NT2/D1 (cell line): Measurements from ENCODE around the gene APRT.

ENCODE experiments used
- SUZ12 ChIP-seq: IDR thresholded peaks from 2 replicates; pipeline ENCODE4 v1.6.1; 2011; ENCODE audit not compliant: insufficient read length, insufficient read depth; ENCODE audit errors: extremely low read depth
- YY1 ChIP-seq: IDR thresholded peaks from 2 replicates; pipeline ENCODE4 v1.6.1; 2011; ENCODE audit not compliant: insufficient read length, insufficient read depth
- ZNF274 ChIP-seq: IDR thresholded peaks from 2 replicates; pipeline ENCODE4 v1.6.1; 2011; ENCODE audit warnings: mild to moderate bottlenecking, low read depth, low read length

GRCh38 chr16:88804552-88805339 lies 7.0 kb downstream of the APRT start:
- TF ChIP-seq YY1 (no peak), ZNF274 (no peak), SUZ12 (no peak)
